Measurements from ENCODE around the gene CHGA.

The CHGA gene

GRCh38 chr14:92895352-92895878, 27.5 kb upstream of the CHGA start:
- no peak for DNase-seq (ENCODE audit: low read depth)
- H3K4me3 ChIP-seq (ENCODE audit: low read length): no peak overlapping the region
- TF ChIP-seq, protein P1, sequence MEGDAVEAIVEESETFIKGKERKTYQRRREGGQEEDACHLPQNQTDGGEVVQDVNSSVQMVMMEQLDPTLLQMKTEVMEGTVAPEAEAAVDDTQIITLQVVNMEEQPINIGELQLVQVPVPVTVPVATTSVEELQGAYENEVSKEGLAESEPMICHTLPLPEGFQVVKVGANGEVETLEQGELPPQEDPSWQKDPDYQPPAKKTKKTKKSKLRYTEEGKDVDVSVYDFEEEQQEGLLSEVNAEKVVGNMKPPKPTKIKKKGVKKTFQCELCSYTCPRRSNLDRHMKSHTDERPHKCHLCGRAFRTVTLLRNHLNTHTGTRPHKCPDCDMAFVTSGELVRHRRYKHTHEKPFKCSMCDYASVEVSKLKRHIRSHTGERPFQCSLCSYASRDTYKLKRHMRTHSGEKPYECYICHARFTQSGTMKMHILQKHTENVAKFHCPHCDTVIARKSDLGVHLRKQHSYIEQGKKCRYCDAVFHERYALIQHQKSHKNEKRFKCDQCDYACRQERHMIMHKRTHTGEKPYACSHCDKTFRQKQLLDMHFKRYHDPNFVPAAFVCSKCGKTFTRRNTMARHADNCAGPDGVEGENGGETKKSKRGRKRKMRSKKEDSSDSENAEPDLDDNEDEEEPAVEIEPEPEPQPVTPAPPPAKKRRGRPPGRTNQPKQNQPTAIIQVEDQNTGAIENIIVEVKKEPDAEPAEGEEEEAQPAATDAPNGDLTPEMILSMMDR (conservative IDR thresholded peaks at IDR 0.05; ENCODE audit: low read length): no peak

- H3K4me3 ChIP-seq (ENCODE audit: low read length): no peak overlapping the region
- TF ChIP-seq, protein P1 (conservative IDR thresholded peaks at IDR 0.05; ENCODE audit: low read length): no peak
- DNase-seq (ENCODE audit: low read depth): no peak
Measured at GRCh38 chr14:92897922-92898565, 24.9 kb upstream of the CHGA start.

DNA sequence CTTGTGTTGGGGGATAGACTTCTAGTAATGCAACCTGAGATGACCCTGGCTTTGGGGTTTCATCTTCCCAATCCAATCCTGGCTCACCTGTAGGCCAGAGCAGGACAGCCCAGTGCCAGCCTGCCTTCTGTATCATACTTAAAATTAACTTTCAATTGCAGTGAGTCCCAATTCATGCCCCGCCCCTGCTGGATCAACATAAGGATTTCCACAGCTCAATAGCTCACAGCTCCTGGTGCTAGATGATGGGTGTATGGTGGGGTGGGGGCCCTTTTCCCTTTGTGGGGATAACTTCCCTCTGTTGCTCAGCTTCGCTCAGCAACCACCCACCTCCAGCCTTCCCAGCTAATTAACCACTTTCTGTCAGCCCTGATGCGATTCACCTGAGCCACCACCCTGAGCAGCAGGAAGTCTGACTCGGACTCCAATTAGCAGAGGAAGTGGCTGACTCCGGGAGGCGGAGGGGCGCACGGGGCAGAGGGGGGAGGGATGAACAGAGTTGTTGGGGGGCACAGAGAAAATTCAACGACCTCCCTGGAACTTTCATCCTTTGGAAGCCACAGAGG, 24.3 kb upstream of the CHGA start:
- no peak overlapping the region for H3K4me3 ChIP-seq (ENCODE audit: low read length)
- TF ChIP-seq, protein P1 (conservative IDR thresholded peaks at IDR 0.05; ENCODE audit: low read length): no peak
- no peak for DNase-seq (ENCODE audit: low read depth)

- H3K4me3 ChIP-seq (ENCODE audit: low read length): no peak overlapping the region
- no peak for DNase-seq (ENCODE audit: low read depth)
- TF ChIP-seq, protein P1 (conservative IDR thresholded peaks at IDR 0.05; ENCODE audit: low read length): no peak
Measured at GRCh38 chr14:92900660-92901059, 22.3 kb upstream of the CHGA start.

- TF ChIP-seq, protein P1 (conservative IDR thresholded peaks at IDR 0.05; ENCODE audit: low read length): no peak
- DNase-seq (ENCODE audit: low read depth): no peak
- H3K4me3 ChIP-seq (ENCODE audit: low read length): no peak overlapping the region
Measured at GRCh38 chr14:92902191-92902590, 20.8 kb upstream of the CHGA start.

DNA sequence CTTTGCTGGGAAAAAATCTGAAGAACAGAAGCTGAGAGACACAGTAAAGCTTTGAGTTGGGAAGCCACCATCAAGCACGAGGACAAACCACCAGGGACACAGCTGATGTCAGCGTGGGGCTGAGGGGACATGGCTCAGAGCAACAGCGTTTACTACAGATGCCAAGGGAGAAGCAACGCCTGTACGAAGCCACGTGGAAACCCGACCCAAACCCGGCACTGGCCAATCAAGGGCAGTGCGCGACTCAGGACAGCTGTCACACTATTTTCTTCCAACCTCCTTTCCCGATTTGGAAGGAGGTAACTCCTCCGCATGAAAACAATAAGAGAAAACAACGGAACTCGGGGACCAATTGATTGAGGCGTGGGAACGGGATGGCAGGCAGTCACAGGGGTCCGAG, 20.2 kb upstream of the CHGA start:
- DNase-seq (ENCODE audit: low read depth): no peak
- no peak overlapping the region for H3K4me3 ChIP-seq (ENCODE audit: low read length)
- TF ChIP-seq, protein P1 (conservative IDR thresholded peaks at IDR 0.05; ENCODE audit: low read length): no peak

GRCh38 chr14:92903359-92903758, 19.6 kb upstream of the CHGA start:
- no peak for DNase-seq (ENCODE audit: low read depth)
- no peak overlapping the region for H3K4me3 ChIP-seq (ENCODE audit: low read length)
- TF ChIP-seq, protein P1 (conservative IDR thresholded peaks at IDR 0.05; ENCODE audit: low read length): no peak

Data from AG10803 (cell line).